SKM-1 treated with dmso at 0.1 percent for 144 hours (cell line): Measurements from ENCODE around the gene GRIP1.

Experiments
- DNase-seq: peaks from one replicate; lab custom pipeline; 2025; ENCODE audit not compliant: unreplicated experiment; lab: John Stamatoyannopoulos, UW

GRIP1 gene

GRCh38 chr12:66678338-66679275 is at the start of gene GRIP1:
Gene GRIP1, minus strand, starts transcription at chr12:66679076. Its CDS starts 172 bp downstream, at chr12:66678904.
- DNase-seq = no peak

GRCh38 chr12:66726556-66726955 is 47.7 kb upstream of the GRIP1 start:
- no peak for DNase-seq

GRCh38 chr12:66725031-66725430 is 46.2 kb upstream of the GRIP1 start:
- DNase-seq = no peak

GRCh38 chr12:66724616-66725015 is 45.7 kb upstream of the GRIP1 start:
- no peak for DNase-seq

- no peak for DNase-seq
These were observed 45.1 kb upstream of the GRIP1 start for GRCh38 chr12:66724026-66724425.

- DNase-seq = no peak
These were observed 41.0 kb upstream of the GRIP1 start for GRCh38 chr12:66719862-66720261.

- no peak for DNase-seq
These were observed 38.3 kb upstream of the GRIP1 start for GRCh38 chr12:66717036-66717673.

GRCh38 chr12:66716522-66716921 is 37.6 kb upstream of the GRIP1 start:
- no peak for DNase-seq

- no peak for DNase-seq
These were observed 35.8 kb upstream of the GRIP1 start for GRCh38 chr12:66714709-66715108.

GRCh38 chr12:66713984-66714383 is 35.1 kb upstream of the GRIP1 start:
- no peak for DNase-seq

- DNase-seq = no peak
These were observed 31.0 kb upstream of the GRIP1 start for GRCh38 chr12:66709893-66710292.

GRCh38 chr12:66709457-66709773 is 30.5 kb upstream of the GRIP1 start:
- no peak for DNase-seq

- peak; percentile 1 for DNase-seq
These were observed 30.0 kb upstream of the GRIP1 start for GRCh38 chr12:66708704-66709456.

- DNase-seq = no peak
These were observed 28.3 kb upstream of the GRIP1 start for GRCh38 chr12:66707002-66707697.

GRCh38 chr12:66699738-66700482 is 21.0 kb upstream of the GRIP1 start:
- DNase-seq = no peak

GRCh38 chr12:66698558-66698957 is 19.7 kb upstream of the GRIP1 start:
- no peak for DNase-seq

GRCh38 chr12:66697404-66697803 is 18.5 kb upstream of the GRIP1 start:
- no peak for DNase-seq

- DNase-seq = no peak
These were observed 16.1 kb upstream of the GRIP1 start for GRCh38 chr12:66694666-66695613.

GRCh38 chr12:66693901-66694513 is 15.1 kb upstream of the GRIP1 start:
- peak; percentile 32 for DNase-seq
